ENCODE measurements around the gene SEC22C.

DNA sequence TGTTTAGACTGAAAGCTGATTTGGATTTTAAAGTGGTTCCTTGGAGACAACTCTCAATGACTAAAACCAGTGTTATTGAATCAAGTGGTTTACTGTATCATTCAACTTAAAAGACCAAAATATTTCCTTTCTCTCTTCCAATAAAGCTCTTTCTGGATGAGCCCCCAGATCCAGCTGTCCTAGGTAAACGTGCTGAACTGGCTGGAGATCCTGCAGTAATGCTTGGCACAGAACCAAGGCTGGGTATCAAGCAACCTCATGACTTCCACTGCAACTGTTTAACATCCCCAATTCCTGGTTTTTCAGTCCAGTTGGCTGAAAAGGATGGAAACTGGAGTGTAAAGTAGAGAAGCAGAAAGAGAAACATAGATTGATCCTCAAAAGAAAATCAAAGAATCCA lies 28.9 kb downstream of the SEC22C start:
- TF ChIP-seq MYC (IDR thresholded peaks at IDR 0.05; ENCODE audit: low read depth, low read length), result no peak
- TF ChIP-seq, protein P1, sequence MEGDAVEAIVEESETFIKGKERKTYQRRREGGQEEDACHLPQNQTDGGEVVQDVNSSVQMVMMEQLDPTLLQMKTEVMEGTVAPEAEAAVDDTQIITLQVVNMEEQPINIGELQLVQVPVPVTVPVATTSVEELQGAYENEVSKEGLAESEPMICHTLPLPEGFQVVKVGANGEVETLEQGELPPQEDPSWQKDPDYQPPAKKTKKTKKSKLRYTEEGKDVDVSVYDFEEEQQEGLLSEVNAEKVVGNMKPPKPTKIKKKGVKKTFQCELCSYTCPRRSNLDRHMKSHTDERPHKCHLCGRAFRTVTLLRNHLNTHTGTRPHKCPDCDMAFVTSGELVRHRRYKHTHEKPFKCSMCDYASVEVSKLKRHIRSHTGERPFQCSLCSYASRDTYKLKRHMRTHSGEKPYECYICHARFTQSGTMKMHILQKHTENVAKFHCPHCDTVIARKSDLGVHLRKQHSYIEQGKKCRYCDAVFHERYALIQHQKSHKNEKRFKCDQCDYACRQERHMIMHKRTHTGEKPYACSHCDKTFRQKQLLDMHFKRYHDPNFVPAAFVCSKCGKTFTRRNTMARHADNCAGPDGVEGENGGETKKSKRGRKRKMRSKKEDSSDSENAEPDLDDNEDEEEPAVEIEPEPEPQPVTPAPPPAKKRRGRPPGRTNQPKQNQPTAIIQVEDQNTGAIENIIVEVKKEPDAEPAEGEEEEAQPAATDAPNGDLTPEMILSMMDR (IDR thresholded peaks at IDR 0.05; ENCODE audit: low read depth, low read length), result no peak
